ENCODE data around the gene PROM2. TPM values are rescaled to one million over a fixed set of nuclear protein-coding genes. Genes with fewer than 3 reads are reported as not detected.

Gene PROM2
- total and polyA plus RNA-seq, 4 donors: 0.11 to 1.1 (median 0.24) TPM

DNA sequence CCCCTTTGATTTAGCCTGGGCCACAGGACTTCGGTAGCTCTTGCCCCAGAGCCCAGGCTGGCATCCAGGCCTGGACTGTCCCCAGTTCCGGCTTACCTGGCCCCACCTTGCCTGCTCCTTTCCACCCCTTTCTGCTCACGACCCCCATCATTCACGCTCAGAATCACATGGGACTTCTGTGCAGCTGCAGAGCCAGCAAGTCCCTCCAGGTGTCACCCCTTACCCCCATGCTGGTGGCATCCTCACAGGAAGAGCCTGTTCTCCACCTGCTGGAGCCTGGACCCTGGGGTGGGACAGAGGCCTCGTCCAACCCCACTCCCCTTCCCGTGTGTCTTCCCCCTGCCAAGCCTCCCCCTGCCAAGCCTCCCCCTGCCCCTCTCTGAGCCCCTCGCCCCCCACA is 15.0 kb downstream of the PROM2 start:
- Histone ChIP-seq H3K27ac (ENCODE audit: low read depth in 1 of 2, low read length in 2 of 2) (no peak overlapping the region), H3K27me3 (ENCODE audit: control insufficient read depth in 4 of 4, insufficient read depth in 4 of 4, low read length in 3 of 4) (no peaks in the 10 kb centered on the region), H3K9ac (ENCODE audit: low read depth in 1 of 2, low read length in 2 of 2) (no peak overlapping the region), H3K36me3 (ENCODE audit: control insufficient read depth in 4 of 4, insufficient read depth in 3 of 4, low read depth in 1 of 4, low read length in 3 of 4) (no peaks in the 10 kb centered on the region), H3K9me3 (ENCODE audit: control insufficient read depth in 4 of 4, low read length in 3 of 4) (peaks cover 0 to 7% (median 5%) of the 10 kb centered on the region in 4 donors), H3K4me3 (ENCODE audit: low read depth in 1 of 3, low read length in 3 of 3) (no peak overlapping the region), H3K4me1 (ENCODE audit: control insufficient read depth in 4 of 4, insufficient read depth in 4 of 4, low read length in 3 of 4) (no peaks in the 10 kb centered on the region)
- 68% methylated on average over 7 of the region's 7 CpGs for WGBS
- TF ChIP-seq, protein P1, sequence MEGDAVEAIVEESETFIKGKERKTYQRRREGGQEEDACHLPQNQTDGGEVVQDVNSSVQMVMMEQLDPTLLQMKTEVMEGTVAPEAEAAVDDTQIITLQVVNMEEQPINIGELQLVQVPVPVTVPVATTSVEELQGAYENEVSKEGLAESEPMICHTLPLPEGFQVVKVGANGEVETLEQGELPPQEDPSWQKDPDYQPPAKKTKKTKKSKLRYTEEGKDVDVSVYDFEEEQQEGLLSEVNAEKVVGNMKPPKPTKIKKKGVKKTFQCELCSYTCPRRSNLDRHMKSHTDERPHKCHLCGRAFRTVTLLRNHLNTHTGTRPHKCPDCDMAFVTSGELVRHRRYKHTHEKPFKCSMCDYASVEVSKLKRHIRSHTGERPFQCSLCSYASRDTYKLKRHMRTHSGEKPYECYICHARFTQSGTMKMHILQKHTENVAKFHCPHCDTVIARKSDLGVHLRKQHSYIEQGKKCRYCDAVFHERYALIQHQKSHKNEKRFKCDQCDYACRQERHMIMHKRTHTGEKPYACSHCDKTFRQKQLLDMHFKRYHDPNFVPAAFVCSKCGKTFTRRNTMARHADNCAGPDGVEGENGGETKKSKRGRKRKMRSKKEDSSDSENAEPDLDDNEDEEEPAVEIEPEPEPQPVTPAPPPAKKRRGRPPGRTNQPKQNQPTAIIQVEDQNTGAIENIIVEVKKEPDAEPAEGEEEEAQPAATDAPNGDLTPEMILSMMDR (IDR thresholded peaks at IDR 0.05; ENCODE audit: low read depth, low read length, missing input control): peak; percentile 29
- no peak for TF ChIP-seq GABPA (IDR thresholded peaks at IDR 0.05 in 1 of 2, conservative IDR thresholded peaks at IDR 0.05 in 1 of 2)
- DNase-seq (ENCODE audit: low spot score): no peak

DNA sequence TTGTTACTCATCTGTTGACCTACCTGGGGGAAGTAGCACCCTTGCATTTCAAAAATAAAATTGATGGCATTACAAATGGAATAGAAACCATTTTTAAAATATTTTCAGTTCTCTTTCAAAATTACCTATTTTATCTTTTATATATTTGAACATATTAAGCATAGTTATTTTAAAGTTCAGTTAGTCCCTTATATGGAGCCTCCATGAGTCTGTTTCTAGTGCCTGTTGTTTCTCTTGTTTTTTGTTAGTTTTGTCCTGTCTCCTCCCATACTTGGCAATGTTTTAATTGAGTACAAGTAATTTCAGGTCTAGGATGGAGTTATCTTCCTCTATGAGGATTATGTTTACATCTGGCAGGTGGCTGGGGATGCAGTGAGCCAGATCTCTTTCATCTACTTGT is 17.0 kb downstream of the PROM2 start:
- Histone ChIP-seq H3K4me3 (ENCODE audit: low read depth in 1 of 3, low read length in 3 of 3) (no peak overlapping the region), H3K27me3 (ENCODE audit: control insufficient read depth in 4 of 4, insufficient read depth in 4 of 4, low read length in 3 of 4) (no peaks in the 10 kb centered on the region), H3K9me3 (ENCODE audit: control insufficient read depth in 4 of 4, low read length in 3 of 4) (peaks cover 0 to 7% (median 5%) of the 10 kb centered on the region in 4 donors), H3K36me3 (ENCODE audit: control insufficient read depth in 4 of 4, insufficient read depth in 3 of 4, low read depth in 1 of 4, low read length in 3 of 4) (no peaks in the 10 kb centered on the region), H3K9ac (ENCODE audit: low read depth in 1 of 2, low read length in 2 of 2) (no peak overlapping the region), H3K4me1 (ENCODE audit: control insufficient read depth in 4 of 4, insufficient read depth in 4 of 4, low read length in 3 of 4) (no peaks in the 10 kb centered on the region), H3K27ac (ENCODE audit: low read depth in 1 of 2, low read length in 2 of 2) (no peak overlapping the region)
- no peak for DNase-seq (ENCODE audit: low spot score)
- TF ChIP-seq FOXA2 (IDR thresholded peaks at IDR 0.05) (no peak), YY1 (IDR thresholded peaks at IDR 0.05) (no peak), JUND (IDR thresholded peaks at IDR 0.05) (no peak), NR2F2 (IDR thresholded peaks at IDR 0.05) (no peak), GABPA (IDR thresholded peaks at IDR 0.05 in 1 of 2, conservative IDR thresholded peaks at IDR 0.05 in 1 of 2) (no peak), HNF4G (IDR thresholded peaks at IDR 0.05) (no peak), FOXA1 (IDR thresholded peaks at IDR 0.05) (no peak), RXRA (IDR thresholded peaks at IDR 0.05) (no peak), EGR1 (IDR thresholded peaks at IDR 0.05; ENCODE audit: low read depth in 2 of 2) (no peak), HNF4A (conservative IDR thresholded peaks at IDR 0.05) (no peak), TAF1 (conservative IDR thresholded peaks at IDR 0.05) (no peak), SP1 (IDR thresholded peaks at IDR 0.05) (no peak), RAD21 (IDR thresholded peaks at IDR 0.05) (no peak)
- TF ChIP-seq, protein P2, sequence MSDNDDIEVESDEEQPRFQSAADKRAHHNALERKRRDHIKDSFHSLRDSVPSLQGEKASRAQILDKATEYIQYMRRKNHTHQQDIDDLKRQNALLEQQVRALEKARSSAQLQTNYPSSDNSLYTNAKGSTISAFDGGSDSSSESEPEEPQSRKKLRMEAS (IDR thresholded peaks at IDR 0.05): no peak
- TF ChIP-seq, protein P3, sequence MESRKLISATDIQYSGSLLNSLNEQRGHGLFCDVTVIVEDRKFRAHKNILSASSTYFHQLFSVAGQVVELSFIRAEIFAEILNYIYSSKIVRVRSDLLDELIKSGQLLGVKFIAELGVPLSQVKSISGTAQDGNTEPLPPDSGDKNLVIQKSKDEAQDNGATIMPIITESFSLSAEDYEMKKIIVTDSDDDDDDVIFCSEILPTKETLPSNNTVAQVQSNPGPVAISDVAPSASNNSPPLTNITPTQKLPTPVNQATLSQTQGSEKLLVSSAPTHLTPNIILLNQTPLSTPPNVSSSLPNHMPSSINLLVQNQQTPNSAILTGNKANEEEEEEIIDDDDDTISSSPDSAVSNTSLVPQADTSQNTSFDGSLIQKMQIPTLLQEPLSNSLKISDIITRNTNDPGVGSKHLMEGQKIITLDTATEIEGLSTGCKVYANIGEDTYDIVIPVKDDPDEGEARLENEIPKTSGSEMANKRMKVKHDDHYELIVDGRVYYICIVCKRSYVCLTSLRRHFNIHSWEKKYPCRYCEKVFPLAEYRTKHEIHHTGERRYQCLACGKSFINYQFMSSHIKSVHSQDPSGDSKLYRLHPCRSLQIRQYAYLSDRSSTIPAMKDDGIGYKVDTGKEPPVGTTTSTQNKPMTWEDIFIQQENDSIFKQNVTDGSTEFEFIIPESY (IDR thresholded peaks at IDR 0.05): no peak
- TF ChIP-seq, protein P1 (IDR thresholded peaks at IDR 0.05; ENCODE audit: low read depth, low read length, missing input control): no peak
- TF ChIP-seq, protein P4, sequence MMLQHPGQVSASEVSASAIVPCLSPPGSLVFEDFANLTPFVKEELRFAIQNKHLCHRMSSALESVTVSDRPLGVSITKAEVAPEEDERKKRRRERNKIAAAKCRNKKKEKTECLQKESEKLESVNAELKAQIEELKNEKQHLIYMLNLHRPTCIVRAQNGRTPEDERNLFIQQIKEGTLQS (IDR thresholded peaks at IDR 0.05): no peak
- TF ChIP-seq, protein P5, sequence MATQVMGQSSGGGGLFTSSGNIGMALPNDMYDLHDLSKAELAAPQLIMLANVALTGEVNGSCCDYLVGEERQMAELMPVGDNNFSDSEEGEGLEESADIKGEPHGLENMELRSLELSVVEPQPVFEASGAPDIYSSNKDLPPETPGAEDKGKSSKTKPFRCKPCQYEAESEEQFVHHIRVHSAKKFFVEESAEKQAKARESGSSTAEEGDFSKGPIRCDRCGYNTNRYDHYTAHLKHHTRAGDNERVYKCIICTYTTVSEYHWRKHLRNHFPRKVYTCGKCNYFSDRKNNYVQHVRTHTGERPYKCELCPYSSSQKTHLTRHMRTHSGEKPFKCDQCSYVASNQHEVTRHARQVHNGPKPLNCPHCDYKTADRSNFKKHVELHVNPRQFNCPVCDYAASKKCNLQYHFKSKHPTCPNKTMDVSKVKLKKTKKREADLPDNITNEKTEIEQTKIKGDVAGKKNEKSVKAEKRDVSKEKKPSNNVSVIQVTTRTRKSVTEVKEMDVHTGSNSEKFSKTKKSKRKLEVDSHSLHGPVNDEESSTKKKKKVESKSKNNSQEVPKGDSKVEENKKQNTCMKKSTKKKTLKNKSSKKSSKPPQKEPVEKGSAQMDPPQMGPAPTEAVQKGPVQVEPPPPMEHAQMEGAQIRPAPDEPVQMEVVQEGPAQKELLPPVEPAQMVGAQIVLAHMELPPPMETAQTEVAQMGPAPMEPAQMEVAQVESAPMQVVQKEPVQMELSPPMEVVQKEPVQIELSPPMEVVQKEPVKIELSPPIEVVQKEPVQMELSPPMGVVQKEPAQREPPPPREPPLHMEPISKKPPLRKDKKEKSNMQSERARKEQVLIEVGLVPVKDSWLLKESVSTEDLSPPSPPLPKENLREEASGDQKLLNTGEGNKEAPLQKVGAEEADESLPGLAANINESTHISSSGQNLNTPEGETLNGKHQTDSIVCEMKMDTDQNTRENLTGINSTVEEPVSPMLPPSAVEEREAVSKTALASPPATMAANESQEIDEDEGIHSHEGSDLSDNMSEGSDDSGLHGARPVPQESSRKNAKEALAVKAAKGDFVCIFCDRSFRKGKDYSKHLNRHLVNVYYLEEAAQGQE (IDR thresholded peaks at IDR 0.05): no peak

Data from liver (tissue), 9 donors.